Measurements from ENCODE around the gene XDH. TPM values are rescaled to one million over a fixed set of nuclear protein-coding genes. Genes with fewer than 3 reads are reported as not detected.

The XDH gene
- total and polyA plus RNA-seq, 4 donors: under 0.01 to 0.06 (median 0.04) TPM

GRCh38 chr2:31378791-31379501 lies 35.6 kb downstream of the XDH start:
- no peak overlapping the region for H3K4me3 ChIP-seq (ENCODE audit: low read depth, low read length)
- H3K4me1 ChIP-seq (ENCODE audit: control insufficient read depth, insufficient read depth, low read length): no peaks in the 10 kb centered on the region
- H3K27me3 ChIP-seq (ENCODE audit: control insufficient read depth, insufficient read depth, low read length): no peaks in the 10 kb centered on the region
- WGBS (ENCODE audit: insufficient coverage): 100% methylated on average over 3 of the region's 6 CpGs
- H3K9me3 ChIP-seq (ENCODE audit: control insufficient read depth, insufficient read depth, low read length): no peaks in the 10 kb centered on the region
- DNase-seq (ENCODE audit: low read depth in 4 of 6, low spot score in 6 of 6): peak in 1 of 6 donors; percentile 55
- no peak overlapping the region for H3K27ac ChIP-seq (ENCODE audit: low read depth, low read length)
- H3K36me3 ChIP-seq (ENCODE audit: control insufficient read depth, insufficient read depth, low read length): no peaks in the 10 kb centered on the region

DNA sequence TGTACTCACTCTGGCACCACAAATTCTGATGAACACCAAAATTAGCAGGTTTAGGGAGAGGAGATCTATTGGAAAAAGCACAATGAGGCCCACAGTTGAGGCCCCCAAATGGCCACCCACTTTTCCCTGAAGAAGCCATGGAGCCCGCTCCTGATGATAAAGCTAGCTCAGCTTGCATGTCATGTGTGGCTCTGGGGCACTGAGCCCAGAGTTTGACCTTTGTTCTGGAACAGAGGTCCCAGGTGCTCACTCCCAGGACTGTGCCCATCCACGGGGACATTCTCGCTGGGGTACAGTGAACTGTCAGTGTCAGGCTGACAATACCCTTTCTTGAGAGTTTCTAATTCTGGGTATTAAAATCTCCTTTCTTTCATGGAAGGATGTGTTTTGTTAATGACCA lies 36.2 kb downstream of the XDH start:
- Histone ChIP-seq H3K36me3 (ENCODE audit: control insufficient read depth, insufficient read depth, low read length) (no peaks in the 10 kb centered on the region), H3K27ac (ENCODE audit: low read depth, low read length) (no peak overlapping the region), H3K27me3 (ENCODE audit: control insufficient read depth, insufficient read depth, low read length) (no peaks in the 10 kb centered on the region), H3K4me1 (ENCODE audit: control insufficient read depth, insufficient read depth, low read length) (no peaks in the 10 kb centered on the region), H3K4me3 (ENCODE audit: low read depth, low read length) (no peak overlapping the region), H3K9me3 (ENCODE audit: control insufficient read depth, insufficient read depth, low read length) (no peaks in the 10 kb centered on the region)
- WGBS (ENCODE audit: insufficient coverage): 76% methylated on average over 2 of the region's 3 CpGs
- DNase-seq (ENCODE audit: low read depth in 4 of 6, low spot score in 6 of 6): no peak

DNA sequence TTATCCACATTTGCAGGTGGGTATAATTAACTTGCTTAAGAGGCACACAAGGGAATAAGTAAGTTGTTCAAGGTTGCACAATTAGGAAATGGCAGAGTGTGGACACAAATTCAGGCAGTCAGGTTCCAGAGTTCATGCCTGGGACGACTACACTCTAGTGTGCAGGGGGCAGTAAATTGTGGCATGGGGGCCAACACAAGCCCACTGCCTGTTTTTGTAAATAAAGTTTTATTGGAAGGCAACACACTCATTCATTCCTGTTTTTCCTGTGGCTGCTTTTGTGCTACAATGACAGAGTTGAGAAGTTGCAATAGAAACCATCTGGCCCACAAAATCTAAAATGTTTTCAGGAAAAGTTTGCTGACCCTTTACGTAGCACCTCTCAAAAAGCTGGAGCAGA lies 41.4 kb downstream of the XDH start:
- Histone ChIP-seq H3K4me1 (ENCODE audit: control insufficient read depth, insufficient read depth, low read length) (no peaks in the 10 kb centered on the region), H3K27me3 (ENCODE audit: control insufficient read depth, insufficient read depth, low read length) (no peaks in the 10 kb centered on the region), H3K36me3 (ENCODE audit: control insufficient read depth, insufficient read depth, low read length) (no peaks in the 10 kb centered on the region), H3K9me3 (ENCODE audit: control insufficient read depth, insufficient read depth, low read length) (no peaks in the 10 kb centered on the region), H3K27ac (ENCODE audit: low read depth, low read length) (no peak overlapping the region), H3K4me3 (ENCODE audit: low read depth, low read length) (no peak overlapping the region)
- DNase-seq (ENCODE audit: low read depth in 4 of 6, low spot score in 6 of 6): no peak
- WGBS (ENCODE audit: insufficient coverage): 60% methylated on average over 1 of the region's 2 CpGs

- no peaks in the 10 kb centered on the region for H3K36me3 ChIP-seq (ENCODE audit: control insufficient read depth, insufficient read depth, low read length)
- WGBS (ENCODE audit: insufficient coverage): 89% methylated on average over 10 of the region's 10 CpGs
Measured at GRCh38 chr2:31372097-31372496, 42.4 kb downstream of the XDH start.

DNA sequence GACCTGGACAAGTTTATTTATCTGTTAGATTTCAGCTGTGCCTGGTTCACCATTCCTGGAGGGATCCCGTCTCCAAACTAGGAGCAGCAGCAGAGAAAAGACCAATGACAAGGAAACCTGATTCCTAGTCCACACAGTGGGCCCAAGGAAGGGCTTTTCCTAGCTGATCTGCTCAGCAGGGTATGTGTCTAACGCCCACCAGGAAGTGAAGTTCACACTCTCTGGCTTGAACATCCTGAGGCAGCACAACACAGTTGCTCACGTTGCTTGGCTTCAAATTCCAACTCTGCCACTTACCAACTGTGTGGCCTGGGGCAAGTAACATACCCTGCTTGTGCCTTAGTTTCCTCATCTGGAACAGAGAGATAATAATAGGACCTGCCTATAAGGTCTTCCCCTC lies 42.9 kb downstream of the XDH start:
- DNase-seq (ENCODE audit: low read depth in 4 of 6, low spot score in 6 of 6): no peak
- H3K9me3 ChIP-seq (ENCODE audit: control insufficient read depth, insufficient read depth, low read length): no peaks in the 10 kb centered on the region
- H3K4me3 ChIP-seq (ENCODE audit: low read depth, low read length): no peak overlapping the region
- H3K27ac ChIP-seq (ENCODE audit: low read depth, low read length): no peak overlapping the region
- H3K27me3 ChIP-seq (ENCODE audit: control insufficient read depth, insufficient read depth, low read length): no peaks in the 10 kb centered on the region
- no peaks in the 10 kb centered on the region for H3K4me1 ChIP-seq (ENCODE audit: control insufficient read depth, insufficient read depth, low read length)
- no peaks in the 10 kb centered on the region for H3K36me3 ChIP-seq (ENCODE audit: control insufficient read depth, insufficient read depth, low read length)
- 77% methylated on average over 3 of the region's 3 CpGs for WGBS (ENCODE audit: insufficient coverage)

More at GRCh38 chr2:31372097-31372496, 42.4 kb downstream of the XDH start:
- no peaks in the 10 kb centered on the region for H3K9me3 ChIP-seq (ENCODE audit: control insufficient read depth, insufficient read depth, low read length)
- no peak overlapping the region for H3K27ac ChIP-seq (ENCODE audit: low read depth, low read length)
- no peak overlapping the region for H3K4me3 ChIP-seq (ENCODE audit: low read depth, low read length)
- H3K4me1 ChIP-seq (ENCODE audit: control insufficient read depth, insufficient read depth, low read length): no peaks in the 10 kb centered on the region
- no peaks in the 10 kb centered on the region for H3K27me3 ChIP-seq (ENCODE audit: control insufficient read depth, insufficient read depth, low read length)
- DNase-seq (ENCODE audit: low read depth in 4 of 6, low spot score in 6 of 6): no peak

DNA sequence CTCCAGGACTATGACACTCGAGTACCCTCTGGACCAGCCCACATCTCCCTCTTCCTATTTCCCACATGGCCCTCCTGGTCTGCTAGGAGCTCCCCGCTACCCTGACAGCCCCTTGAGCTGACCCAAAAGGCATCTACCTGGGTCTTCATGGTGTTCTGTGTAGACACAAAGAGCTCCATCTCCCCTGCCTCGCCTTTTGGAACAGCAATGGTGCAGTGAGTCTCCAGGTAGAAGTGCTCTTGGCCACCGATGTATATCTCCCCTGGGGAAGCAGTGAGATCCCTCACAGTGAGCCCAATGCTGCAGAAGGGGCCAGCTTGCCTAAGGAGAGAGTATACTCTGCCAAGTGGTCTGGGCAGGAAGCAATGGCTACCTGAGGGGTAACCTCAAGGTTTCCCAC lies 47.8 kb downstream of the XDH start:
- Histone ChIP-seq H3K4me1 (ENCODE audit: control insufficient read depth, insufficient read depth, low read length) (no peaks in the 10 kb centered on the region), H3K27me3 (ENCODE audit: control insufficient read depth, insufficient read depth, low read length) (no peaks in the 10 kb centered on the region), H3K4me3 (ENCODE audit: low read depth, low read length) (no peak overlapping the region), H3K9me3 (ENCODE audit: control insufficient read depth, insufficient read depth, low read length) (no peaks in the 10 kb centered on the region), H3K36me3 (ENCODE audit: control insufficient read depth, insufficient read depth, low read length) (no peaks in the 10 kb centered on the region), H3K27ac (ENCODE audit: low read depth, low read length) (no peak overlapping the region)
- 95% methylated on average over 4 of the region's 4 CpGs for WGBS (ENCODE audit: insufficient coverage)
- DNase-seq (ENCODE audit: low read depth in 4 of 6, low spot score in 6 of 6): no peak

GRCh38 chr2:31365834-31366505 lies 48.6 kb downstream of the XDH start:
- no peaks in the 10 kb centered on the region for H3K27me3 ChIP-seq (ENCODE audit: control insufficient read depth, insufficient read depth, low read length)
- no peaks in the 10 kb centered on the region for H3K9me3 ChIP-seq (ENCODE audit: control insufficient read depth, insufficient read depth, low read length)
- WGBS (ENCODE audit: insufficient coverage): 88% methylated on average over 8 of the region's 9 CpGs
- no peaks in the 10 kb centered on the region for H3K36me3 ChIP-seq (ENCODE audit: control insufficient read depth, insufficient read depth, low read length)
- no peak for DNase-seq (ENCODE audit: low read depth in 4 of 6, low spot score in 6 of 6)
- no peaks in the 10 kb centered on the region for H3K4me1 ChIP-seq (ENCODE audit: control insufficient read depth, insufficient read depth, low read length)
- no peak overlapping the region for H3K27ac ChIP-seq (ENCODE audit: low read depth, low read length)
- no peak overlapping the region for H3K4me3 ChIP-seq (ENCODE audit: low read depth, low read length)

DNA sequence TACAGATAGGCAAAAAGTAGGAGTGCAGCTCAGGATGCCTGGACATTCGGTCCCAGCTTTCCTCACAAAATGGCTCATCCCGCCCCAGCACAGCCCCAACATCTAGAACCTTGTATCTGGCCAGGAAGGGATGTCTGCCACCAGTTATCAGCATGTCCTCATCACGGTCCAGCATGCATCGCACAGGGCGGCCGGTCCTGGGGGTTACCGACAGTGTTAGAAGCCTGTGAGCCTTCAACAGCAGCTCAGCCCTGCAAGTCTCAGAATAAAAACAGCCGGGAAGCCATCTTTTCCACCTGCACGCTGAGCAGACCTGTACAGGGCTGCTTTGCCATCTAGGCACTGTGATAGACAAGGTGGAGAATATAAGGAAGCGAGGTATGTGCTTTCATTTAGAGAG lies 49.2 kb downstream of the XDH start:
- Histone ChIP-seq H3K4me3 (ENCODE audit: low read depth, low read length) (no peak overlapping the region), H3K9me3 (ENCODE audit: control insufficient read depth, insufficient read depth, low read length) (no peaks in the 10 kb centered on the region), H3K27ac (ENCODE audit: low read depth, low read length) (no peak overlapping the region), H3K4me1 (ENCODE audit: control insufficient read depth, insufficient read depth, low read length) (no peaks in the 10 kb centered on the region), H3K27me3 (ENCODE audit: control insufficient read depth, insufficient read depth, low read length) (no peaks in the 10 kb centered on the region), H3K36me3 (ENCODE audit: control insufficient read depth, insufficient read depth, low read length) (no peaks in the 10 kb centered on the region)
- WGBS (ENCODE audit: insufficient coverage): 98% methylated on average over 9 of the region's 10 CpGs
- no peak for DNase-seq (ENCODE audit: low read depth in 4 of 6, low spot score in 6 of 6)

GRCh38 chr2:31363956-31364750 lies 50.4 kb downstream of the XDH start:
- no peak for DNase-seq (ENCODE audit: low read depth in 4 of 6, low spot score in 6 of 6)
- Histone ChIP-seq H3K9me3 (ENCODE audit: control insufficient read depth, insufficient read depth, low read length) (no peaks in the 10 kb centered on the region), H3K27me3 (ENCODE audit: control insufficient read depth, insufficient read depth, low read length) (no peaks in the 10 kb centered on the region), H3K36me3 (ENCODE audit: control insufficient read depth, insufficient read depth, low read length) (no peaks in the 10 kb centered on the region), H3K4me3 (ENCODE audit: low read depth, low read length) (no peak overlapping the region), H3K27ac (ENCODE audit: low read depth, low read length) (no peak overlapping the region), H3K4me1 (ENCODE audit: control insufficient read depth, insufficient read depth, low read length) (no peaks in the 10 kb centered on the region)
- WGBS (ENCODE audit: insufficient coverage): 96% methylated on average over 5 of the region's 15 CpGs
